Measurements from ENCODE around the gene PGM1. TPM values are rescaled to one million over a fixed set of nuclear protein-coding genes. Genes with fewer than 3 reads are reported as not detected.
A peak's percentile ranks its signal among the peaks of the same experiment; 100 is the strongest.

PGM1 gene
- total and polyA plus RNA-seq, 10 donors: 4.5 to 37.4 (median 24.1) TPM

DNA sequence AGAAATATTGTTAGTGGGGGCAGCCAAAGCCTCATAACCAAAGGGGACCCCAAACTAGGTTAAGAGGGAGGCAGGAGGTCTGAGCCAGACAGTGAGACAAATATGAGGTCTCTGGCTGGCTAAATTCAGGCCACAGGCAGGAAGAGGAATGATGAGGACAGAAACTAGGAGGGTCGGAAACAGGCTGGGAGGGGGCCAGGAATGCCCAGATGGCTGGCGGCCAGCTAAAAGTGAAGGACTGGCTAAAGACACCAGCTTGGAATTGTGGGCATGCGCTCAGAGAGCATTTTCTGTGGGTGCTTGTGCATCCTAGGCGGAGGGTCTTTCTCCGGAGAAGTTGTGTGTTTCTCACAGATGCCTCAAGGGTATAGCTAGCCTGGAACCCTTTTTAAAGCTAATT is 77.0 kb downstream of the PGM1 start:
- no peaks in the 10 kb centered on the region for H3K27me3 ChIP-seq (replicated peaks in 1 of 7)
- TF ChIP-seq POLR2AphosphoS5 (IDR thresholded peaks at IDR 0.05) (no peak), CTCF (IDR thresholded peaks at IDR 0.05 in 8 of 11, conservative IDR thresholded peaks at IDR 0.05 in 3 of 11) (no peak), POLR2A (IDR thresholded peaks at IDR 0.05) (no peak)
- no peaks in the 10 kb centered on the region for H3K36me3 ChIP-seq
- intact Hi-C loops (cut with DNase I; ENCODE audit: low total_unique reads): loop anchor here (10.0 kb wide), 1 partner anchor 575 kb away; no protein-coding TSS in a partner anchor
- 81 to 95% (median 91%) methylated on average over 5 of the region's 5 CpGs for WGBS, 5 donors
- no peak for DNase-seq
- H3K4me3 ChIP-seq: no peak overlapping the region
- no peak overlapping the region for H3K27ac ChIP-seq
- peaks cover 0 to 8% (median 0%) of the 10 kb centered on the region in 8 donors for H3K9me3 ChIP-seq
- no peaks in the 10 kb centered on the region for H3K4me1 ChIP-seq

DNA sequence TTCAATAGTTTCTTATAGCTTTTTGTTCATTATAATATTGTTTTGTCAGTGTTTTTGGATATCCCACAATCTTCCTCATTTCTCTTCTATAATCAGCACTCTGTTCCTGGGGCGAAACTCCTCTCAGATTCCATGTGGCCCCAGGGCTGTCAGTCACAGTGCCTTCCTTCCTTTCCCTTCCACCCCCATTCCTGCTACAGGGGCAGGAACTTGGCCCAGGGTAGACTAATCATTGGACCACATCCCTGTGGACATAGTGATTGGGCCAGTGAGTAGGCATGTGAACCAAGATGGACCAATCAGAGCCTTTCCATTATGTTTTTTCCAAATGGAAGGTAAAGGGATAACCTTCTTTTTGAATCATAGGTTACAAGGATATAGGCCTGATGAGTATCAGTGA is 78.3 kb downstream of the PGM1 start:
- intact Hi-C loops (cut with DNase I; ENCODE audit: low total_unique reads): loop anchor here (10.0 kb wide), 1 partner anchor 573 kb away; no protein-coding TSS in a partner anchor
- TF ChIP-seq POLR2A (IDR thresholded peaks at IDR 0.05): no peak
- no peak for TF ChIP-seq POLR2AphosphoS5 (IDR thresholded peaks at IDR 0.05)
- TF ChIP-seq CTCF (IDR thresholded peaks at IDR 0.05 in 8 of 11, conservative IDR thresholded peaks at IDR 0.05 in 3 of 11): no peak
- Histone ChIP-seq H3K27ac (no peak overlapping the region), H3K4me3 (no peak overlapping the region), H3K27me3 (replicated peaks in 1 of 7) (no peaks in the 10 kb centered on the region), H3K36me3 (no peaks in the 10 kb centered on the region), H3K4me1 (no peaks in the 10 kb centered on the region), H3K9me3 (no peaks in the 10 kb centered on the region)
- 89 to 100% (median 97%) methylated on average over 1 of the region's 1 CpG for WGBS, 5 donors
- DNase-seq: no peak

- intact Hi-C loops (cut with DNase I; ENCODE audit: low total_unique reads): loop anchor here (10.0 kb wide), 1 partner anchor 570 kb away; no protein-coding TSS in a partner anchor
- H3K4me1 ChIP-seq: no peaks in the 10 kb centered on the region
- no peaks in the 10 kb centered on the region for H3K27me3 ChIP-seq (replicated peaks in 1 of 7)
- WGBS, 5 donors: 56 to 78% (median 68%) methylated on average over 6 to 9 of the region's 9 CpGs
- H3K9me3 ChIP-seq: peaks cover 0 to 5% (median 0%) of the 10 kb centered on the region in 8 donors
- TF ChIP-seq POLR2AphosphoS5 (IDR thresholded peaks at IDR 0.05) (no peak), CTCF (IDR thresholded peaks at IDR 0.05 in 8 of 11, conservative IDR thresholded peaks at IDR 0.05 in 3 of 11) (peak in 10 of 11 experiments; percentile 24 to 71 (median 52))
- no peaks in the 10 kb centered on the region for H3K36me3 ChIP-seq
- no peak overlapping the region for H3K4me3 ChIP-seq
- no peak overlapping the region for H3K27ac ChIP-seq
- DNase-seq: no peak
These were observed 81.1 kb downstream of the PGM1 start for GRCh38 chr1:63674238-63674864.

DNA sequence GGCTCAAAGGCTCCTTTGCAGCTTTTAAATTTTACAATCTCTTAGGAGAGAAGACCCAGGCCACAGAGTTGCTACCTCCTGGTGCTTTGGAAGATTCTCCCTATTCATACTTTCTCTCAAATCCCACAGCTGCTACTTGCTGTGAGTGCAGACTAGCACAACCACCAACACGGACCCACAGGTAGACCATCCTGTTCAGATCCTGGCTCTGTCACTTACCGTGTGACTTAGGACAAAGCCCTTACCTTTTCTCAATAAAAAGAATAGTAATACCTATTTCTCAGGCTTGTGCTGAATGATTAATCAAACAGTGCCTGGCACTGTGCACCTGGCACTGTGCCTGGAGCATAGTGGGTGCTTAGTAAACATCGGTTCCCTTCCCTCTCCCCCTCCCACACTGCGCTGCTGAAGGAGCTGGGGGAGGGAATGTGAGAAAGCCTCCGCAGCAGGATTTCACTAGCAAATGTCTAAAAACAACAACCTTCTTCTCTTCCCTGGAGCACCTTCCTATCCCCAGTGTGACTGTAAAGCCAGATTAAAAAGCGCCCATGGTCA is 81.7 kb downstream of the PGM1 start:
- TF ChIP-seq CTCF (IDR thresholded peaks at IDR 0.05 in 8 of 11, conservative IDR thresholded peaks at IDR 0.05 in 3 of 11): no peak
- TF ChIP-seq POLR2AphosphoS5 (IDR thresholded peaks at IDR 0.05): no peak
- no peak for TF ChIP-seq POLR2A (IDR thresholded peaks at IDR 0.05)
- WGBS, 5 donors: 82 to 93% (median 90%) methylated on average over 6 of the region's 6 CpGs
- intact Hi-C loops (cut with DNase I; ENCODE audit: low total_unique reads): loop anchor here (10.0 kb wide), 1 partner anchor 570 kb away; no protein-coding TSS in a partner anchor
- Histone ChIP-seq H3K4me1 (no peaks in the 10 kb centered on the region), H3K4me3 (no peak overlapping the region), H3K36me3 (no peaks in the 10 kb centered on the region), H3K27me3 (replicated peaks in 1 of 7) (no peaks in the 10 kb centered on the region), H3K27ac (no peak overlapping the region), H3K9me3 (peaks cover 0 to 11% (median 0%) of the 10 kb centered on the region in 8 donors)
- DNase-seq: no peak

All from spleen (tissue), 11 donors.